Activated CD8-positive, alpha-beta memory T cell treated with anti-CD3 and anti-CD28 coated beads for 48 hours (primary cell): ENCODE measurements around the gene RCOR3.
"Not testable (repeated sequence)": the region's sequence is repeated elsewhere in the genome, so short reads cannot be mapped to it uniquely, and the experiment has no call there.

Source experiments
- DNase-seq, 3 experiments: peaks; one replicate each; pipeline ENCODE4 v3.0.0-alpha.2; 2020; ENCODE audit warnings: low read depth in 2 of 3, low spot score in 2 of 3

Gene RCOR3

GRCh38 chr1:211339631-211340041 lies 80.5 kb downstream of the RCOR3 start:
- no peak for DNase-seq

- no peak for DNase-seq
Measured at GRCh38 chr1:211340622-211341507, 81.7 kb downstream of the RCOR3 start.

- no peak for DNase-seq
Measured at GRCh38 chr1:211341999-211342398, 82.8 kb downstream of the RCOR3 start.

- no peak for DNase-seq
Measured at GRCh38 chr1:211343607-211344006, 84.4 kb downstream of the RCOR3 start.

- no peak for DNase-seq
Measured at GRCh38 chr1:211344152-211344618, 85.0 kb downstream of the RCOR3 start.

- DNase-seq = no peak
Measured at GRCh38 chr1:211345719-211346118, 86.6 kb downstream of the RCOR3 start.

- DNase-seq = no peak
Measured at GRCh38 chr1:211347077-211347844, 88.1 kb downstream of the RCOR3 start.

GRCh38 chr1:211348547-211348946 lies 89.4 kb downstream of the RCOR3 start:
- no peak for DNase-seq

GRCh38 chr1:211349741-211350140 lies 90.6 kb downstream of the RCOR3 start:
- DNase-seq = no peak

GRCh38 chr1:211352055-211352454 lies 92.9 kb downstream of the RCOR3 start:
- not testable (repeated sequence) for DNase-seq

GRCh38 chr1:211352465-211352864 lies 93.3 kb downstream of the RCOR3 start:
- no peak for DNase-seq

GRCh38 chr1:211352985-211353515 lies 93.9 kb downstream of the RCOR3 start:
- DNase-seq = no peak

GRCh38 chr1:211353562-211354212 lies 94.5 kb downstream of the RCOR3 start:
- no peak for DNase-seq

GRCh38 chr1:211355873-211356272 lies 96.7 kb downstream of the RCOR3 start:
- DNase-seq = no peak

- DNase-seq = no peak
Measured at GRCh38 chr1:211356723-211357407, 97.7 kb downstream of the RCOR3 start.

GRCh38 chr1:211358685-211359084 lies 99.5 kb downstream of the RCOR3 start:
- no peak for DNase-seq

GRCh38 chr1:211359876-211360275 lies 100.7 kb downstream of the RCOR3 start:
- no peak for DNase-seq

GRCh38 chr1:211361202-211361601 lies 102.0 kb downstream of the RCOR3 start:
- DNase-seq = no peak
